ENCODE measurements around the gene GTPBP3. TPM values are rescaled to one million over a fixed set of nuclear protein-coding genes. Genes with fewer than 3 reads are reported as not detected.

GTPBP3 gene
- total RNA-seq, 1 experiment from 2014 or later: 62.9 TPM

DNA sequence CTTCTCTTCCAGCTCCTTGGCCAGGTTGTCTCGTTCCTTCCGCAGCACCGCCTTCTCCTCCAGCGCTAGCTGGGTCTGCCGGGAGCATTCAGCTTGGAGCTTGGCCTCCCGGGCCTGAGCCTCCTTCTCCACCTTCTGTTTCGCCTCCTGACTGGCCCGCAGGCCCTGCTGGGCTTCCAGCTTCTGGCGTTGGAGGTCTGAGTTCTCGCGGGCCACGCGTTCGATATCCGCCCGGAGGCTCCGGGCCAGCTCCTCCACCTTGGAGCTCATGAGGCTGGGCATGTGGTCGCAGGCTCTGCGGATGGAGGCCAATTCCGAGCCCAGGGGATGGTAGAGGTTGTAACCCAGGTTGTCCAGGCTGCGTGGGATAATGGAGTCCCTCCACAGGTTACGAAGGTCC is 28.0 kb downstream of the GTPBP3 start:
- H3K4me3 Mint-ChIP-seq: no peak overlapping the region; a peak in 1 of 5 replicates

More for the DNA sequence above, 28.0 kb downstream of the GTPBP3 start:
- Histone ChIP-seq H3K79me1 (ENCODE audit: insufficient read depth, low read depth, low read length, poor library complexity, severe bottlenecking) (no peaks in the 10 kb centered on the region), H2BK12ac (ENCODE audit: insufficient read length, low read depth, low read length) (no peak overlapping the region), H3K18ac (ENCODE audit: insufficient read length, low read depth, low read length) (no peak overlapping the region), H3K23ac (ENCODE audit: insufficient read length, low read depth, low read length) (no peak overlapping the region), H4K5ac (ENCODE audit: insufficient read length, low read depth, low read length) (no peak overlapping the region), H4K8ac (replicated peaks; ENCODE audit: insufficient read length, low read depth, low read length) (no peak overlapping the region), H3K56ac (ENCODE audit: insufficient read length, low read depth, low read length) (no peak overlapping the region), H3K23me2 (ENCODE audit: insufficient read length, low read depth, low read length, poor library complexity, severe bottlenecking) (no peaks in the 10 kb centered on the region), H3K27me3 (ENCODE audit: insufficient read depth, low read length) (no peaks in the 10 kb centered on the region), H3K9ac (ENCODE audit: extremely low read depth, insufficient read length, low read length) (no peak overlapping the region), H2BK120ac (ENCODE audit: low read depth, low read length, poor library complexity, severe bottlenecking) (no peak overlapping the region), H2AFZ (ENCODE audit: low read length) (no peak overlapping the region), H2AK5ac (ENCODE audit: insufficient read length, low read length) (no peak overlapping the region), H3T11ph (ENCODE audit: low read length) (no peak overlapping the region), H2BK15ac (ENCODE audit: low read depth, low read length) (no peak overlapping the region), H3K14ac (ENCODE audit: insufficient read depth, low read length) (no peak overlapping the region), H3K27ac (ENCODE audit: insufficient read length, low read depth, low read length) (no peak overlapping the region), H4K20me1 (ENCODE audit: control insufficient read depth, insufficient read depth, insufficient read length) (no peaks in the 10 kb centered on the region), H3K4me1 (ENCODE audit: insufficient read depth, low read length) (no peaks in the 10 kb centered on the region; the same call in 1 of the 2 replicates), H2BK5ac (ENCODE audit: insufficient read length, low read length) (no peak overlapping the region), H3K9me3 (ENCODE audit: control insufficient read depth, low read depth, low read length) (no peaks in the 10 kb centered on the region), H2BK20ac (ENCODE audit: low read depth, low read length, poor library complexity, severe bottlenecking) (no peak overlapping the region), H4K91ac (ENCODE audit: insufficient read length, low read depth, low read length) (no peak overlapping the region), H3K79me2 (ENCODE audit: insufficient read depth, low read length) (no peaks in the 10 kb centered on the region), H3K4ac (ENCODE audit: low read depth, low read length) (no peak overlapping the region), H3K4me2 (ENCODE audit: insufficient read depth, insufficient read length, low read length) (no peak overlapping the region)
- TF ChIP-seq, protein P1, sequence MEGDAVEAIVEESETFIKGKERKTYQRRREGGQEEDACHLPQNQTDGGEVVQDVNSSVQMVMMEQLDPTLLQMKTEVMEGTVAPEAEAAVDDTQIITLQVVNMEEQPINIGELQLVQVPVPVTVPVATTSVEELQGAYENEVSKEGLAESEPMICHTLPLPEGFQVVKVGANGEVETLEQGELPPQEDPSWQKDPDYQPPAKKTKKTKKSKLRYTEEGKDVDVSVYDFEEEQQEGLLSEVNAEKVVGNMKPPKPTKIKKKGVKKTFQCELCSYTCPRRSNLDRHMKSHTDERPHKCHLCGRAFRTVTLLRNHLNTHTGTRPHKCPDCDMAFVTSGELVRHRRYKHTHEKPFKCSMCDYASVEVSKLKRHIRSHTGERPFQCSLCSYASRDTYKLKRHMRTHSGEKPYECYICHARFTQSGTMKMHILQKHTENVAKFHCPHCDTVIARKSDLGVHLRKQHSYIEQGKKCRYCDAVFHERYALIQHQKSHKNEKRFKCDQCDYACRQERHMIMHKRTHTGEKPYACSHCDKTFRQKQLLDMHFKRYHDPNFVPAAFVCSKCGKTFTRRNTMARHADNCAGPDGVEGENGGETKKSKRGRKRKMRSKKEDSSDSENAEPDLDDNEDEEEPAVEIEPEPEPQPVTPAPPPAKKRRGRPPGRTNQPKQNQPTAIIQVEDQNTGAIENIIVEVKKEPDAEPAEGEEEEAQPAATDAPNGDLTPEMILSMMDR (conservative IDR thresholded peaks at IDR 0.05): no peak
- H3K27me3 Mint-ChIP-seq (ENCODE audit: low read depth): peaks cover 15% of the 10 kb centered on the region
- H3K36me3 Mint-ChIP-seq (ENCODE audit: insufficient read depth in 1 of 3, low read depth in 3 of 3): no peaks in the 10 kb centered on the region
- no CpG with 5 or more reads among the region's 22 CpGs for WGBS (ENCODE audit: extremely low coverage, insufficient read length, low lambda C conversion rate)
- peaks cover 0 to 3% of the 10 kb centered on the region in 2 experiments; a peak in 1 of 5 replicates for H3K9me3 Mint-ChIP-seq
- H3K4me1 Mint-ChIP-seq: peaks cover 0 to 2% of the 10 kb centered on the region in 2 experiments; a peak in 1 of 4 replicates
- H3K27ac Mint-ChIP-seq: no peak overlapping the region; a peak in 1 of 7 replicates
- DNase-seq: no peak

Data from H9 (cell line).